ENCODE results near the gene TMEM256.

The TMEM256 gene

DNA sequence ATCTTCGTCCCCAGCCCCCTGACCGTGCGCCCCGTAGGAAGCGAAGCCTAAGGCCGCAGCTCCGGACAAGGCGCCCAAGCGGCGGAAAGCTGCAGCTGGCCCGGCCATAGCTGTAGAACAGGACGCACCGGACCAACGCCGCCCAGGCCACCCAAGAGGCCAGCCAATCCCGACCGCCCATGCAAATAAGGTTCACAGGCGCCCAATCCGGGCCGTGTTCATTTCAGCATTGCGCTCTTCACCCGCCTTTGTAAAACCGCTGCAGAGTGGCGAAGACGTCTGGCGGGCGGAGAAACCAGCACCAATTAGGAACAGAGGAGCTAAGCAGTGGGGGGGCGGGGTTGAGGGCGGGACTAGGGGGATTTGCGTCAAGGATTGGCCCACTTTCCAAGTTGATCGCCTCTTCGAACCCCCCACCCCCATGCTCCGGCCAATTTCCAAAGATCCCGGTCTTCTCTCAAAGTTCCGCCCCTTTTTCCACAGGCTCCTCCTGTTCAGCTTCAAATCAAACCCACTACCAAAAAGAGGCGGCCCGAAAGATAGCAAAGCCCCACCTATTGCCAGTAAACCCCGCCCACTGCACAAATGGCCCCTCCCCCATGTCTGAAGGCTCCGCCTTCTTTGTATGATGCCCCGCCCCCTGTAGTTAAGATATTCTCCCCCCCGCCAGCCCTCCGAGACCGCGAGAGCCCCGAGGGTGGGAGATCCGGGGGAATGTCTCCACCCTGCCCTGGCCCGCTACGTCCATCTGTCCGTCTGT lies at the start of gene TMEM256:
Gene TMEM256, minus strand, starts transcription at position 121 of the 760 bp plus-strand sequence. Its CDS starts 13 bp downstream, at position 108.
- peak; percentile 97 for DNase-seq

DNA sequence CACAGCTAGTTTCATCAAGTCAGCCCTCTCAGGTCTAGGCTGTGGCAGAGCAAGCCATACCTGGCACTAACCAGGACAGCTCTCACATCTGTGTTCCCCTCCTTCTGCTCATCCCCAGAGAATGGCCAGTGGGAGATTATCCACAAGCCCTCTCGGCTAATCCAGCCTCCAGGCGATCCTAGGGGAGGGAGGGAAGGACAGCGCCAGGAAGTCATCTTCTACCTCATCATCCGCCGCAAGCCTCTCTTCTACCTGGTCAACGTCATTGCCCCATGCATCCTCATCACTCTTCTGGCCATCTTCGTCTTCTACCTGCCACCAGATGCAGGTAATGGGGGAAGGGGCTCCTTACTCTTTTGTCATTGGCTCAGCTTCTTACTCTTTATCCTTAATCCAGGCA lies 44.6 kb upstream of the TMEM256 start:
- DNase-seq = no peak

GRCh38 chr17:7445619-7445968 lies 41.7 kb upstream of the TMEM256 start:
- DNase-seq = no peak

DNA sequence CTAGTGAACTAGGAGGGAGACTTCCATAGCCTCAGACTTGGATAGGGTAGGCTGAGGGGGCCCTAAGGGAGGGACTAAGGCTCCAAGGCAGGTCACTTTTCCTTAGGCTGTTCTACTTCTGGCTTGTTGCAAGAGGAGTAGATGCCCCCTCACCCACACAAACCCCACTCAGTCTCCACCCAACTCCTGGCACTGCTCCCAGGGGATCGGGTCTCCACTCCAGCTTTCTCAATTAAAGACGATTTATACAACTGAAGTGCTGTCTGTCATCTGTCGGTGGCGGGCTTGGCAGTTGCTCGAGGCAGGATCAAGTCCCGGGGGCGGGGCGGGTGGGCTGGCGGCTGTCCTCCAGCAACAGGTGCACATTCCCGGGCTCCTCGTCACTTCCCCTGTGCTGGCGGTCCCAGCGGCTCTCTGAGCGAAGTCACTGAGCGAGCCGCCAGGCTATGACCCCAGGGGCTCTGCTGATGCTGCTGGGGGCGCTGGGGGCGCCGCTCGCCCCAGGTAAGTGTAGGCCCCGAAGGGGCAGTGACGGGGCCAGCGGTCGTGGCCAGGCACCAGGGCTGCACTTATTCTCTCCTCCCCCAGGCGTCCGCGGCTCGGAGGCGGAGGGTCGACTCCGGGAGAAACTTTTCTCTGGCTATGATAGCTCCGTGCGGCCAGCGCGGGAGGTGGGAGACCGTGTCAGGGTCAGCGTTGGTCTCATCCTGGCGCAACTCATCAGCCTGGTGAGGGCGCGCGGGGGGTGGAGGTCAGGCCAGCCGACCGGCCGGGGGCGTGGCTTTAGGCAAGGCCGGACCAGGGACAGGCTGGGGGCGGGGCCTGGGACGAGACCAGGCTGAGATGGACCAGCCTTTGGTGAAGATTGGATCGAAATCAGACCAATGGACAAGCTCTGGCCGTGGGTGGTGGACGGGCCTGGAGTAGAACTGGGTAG lies 41.1 kb upstream of the TMEM256 start, which contains the start of gene CHRNB1:
Gene CHRNB1, plus strand, starts transcription at position 380 of the 937 bp plus-strand sequence. Its CDS starts 67 bp downstream, at position 447.
- DNase-seq = peak; percentile 51

GRCh38 chr17:7443499-7444485 lies 39.9 kb upstream of the TMEM256 start:
- DNase-seq = no peak

DNA sequence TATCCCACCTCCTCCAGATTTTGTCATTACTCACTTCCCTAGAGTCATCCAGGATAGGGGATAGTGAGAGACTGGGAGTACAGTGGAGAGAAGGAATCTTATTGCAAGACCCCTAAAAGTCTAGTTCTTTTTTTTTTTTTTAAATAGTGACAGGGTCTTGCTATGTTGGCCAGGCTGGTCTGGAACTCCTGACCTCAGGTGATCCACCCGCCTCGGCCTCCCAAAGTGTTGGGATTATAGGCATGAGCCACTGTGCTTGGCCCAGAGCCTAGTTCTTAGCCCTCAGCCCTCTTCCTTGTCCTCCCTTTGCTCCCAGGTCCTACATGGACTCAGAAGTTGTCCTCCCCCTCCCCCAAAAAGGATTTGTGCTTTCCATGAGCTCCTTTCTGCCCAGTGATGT lies 38.2 kb upstream of the TMEM256 start:
- DNase-seq = no peak

GRCh38 chr17:7441266-7441665 lies 37.4 kb upstream of the TMEM256 start:
- no peak for DNase-seq

- no peak for DNase-seq
Measured at GRCh38 chr17:7440834-7441195, 36.9 kb upstream of the TMEM256 start.

- peak; percentile 23 for DNase-seq
Measured at GRCh38 chr17:7440113-7440833, 36.4 kb upstream of the TMEM256 start.

GRCh38 chr17:7439462-7440112 lies 35.7 kb upstream of the TMEM256 start, which contains the start of gene FGF11:
Gene FGF11, plus strand, starts transcription at chr17:7439512. Its CDS starts 109 bp downstream, at chr17:7439621.
- no peak for DNase-seq

DNA sequence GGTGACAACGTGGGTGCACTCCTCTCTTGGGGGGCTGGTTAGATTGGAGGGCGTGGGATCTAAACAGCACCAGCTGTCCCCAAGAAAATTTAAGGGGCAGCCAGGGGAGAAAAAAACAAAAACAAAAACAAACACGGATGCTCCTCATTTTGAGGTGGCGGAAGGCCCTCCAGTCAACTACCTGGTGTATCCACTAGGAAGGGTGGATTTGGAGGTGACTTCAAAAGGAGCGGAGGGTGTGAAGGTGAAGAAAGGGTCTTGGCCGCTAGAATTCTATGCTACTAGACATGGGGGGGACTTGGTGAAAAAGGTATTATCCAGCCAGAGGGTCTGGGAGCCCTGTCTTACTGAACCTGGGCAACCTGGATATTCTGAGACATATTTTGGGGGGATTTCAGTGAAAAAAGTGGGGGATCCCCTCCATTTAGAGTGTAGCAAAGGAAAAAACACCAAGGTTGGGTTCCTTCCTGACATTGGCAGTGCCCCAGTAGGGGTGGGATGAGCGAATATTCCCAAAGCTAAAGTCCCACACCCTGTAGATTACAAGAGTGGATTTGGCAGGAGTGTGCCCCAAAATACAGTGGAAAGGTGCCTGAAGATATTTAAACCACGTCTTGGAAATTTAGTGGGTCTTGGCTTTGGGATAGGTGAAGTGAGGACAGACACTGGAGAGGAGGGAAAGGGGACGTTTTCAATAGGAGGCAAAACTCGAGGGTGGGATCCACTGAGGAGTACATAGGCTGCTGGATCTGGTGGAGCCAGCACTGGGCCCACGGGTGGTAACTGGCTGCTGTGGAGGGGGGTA lies 35.0 kb upstream of the TMEM256 start:
- DNase-seq = no peak

- DNase-seq = peak; percentile 68
Measured at GRCh38 chr17:7437950-7438614, 34.2 kb upstream of the TMEM256 start.

DNA sequence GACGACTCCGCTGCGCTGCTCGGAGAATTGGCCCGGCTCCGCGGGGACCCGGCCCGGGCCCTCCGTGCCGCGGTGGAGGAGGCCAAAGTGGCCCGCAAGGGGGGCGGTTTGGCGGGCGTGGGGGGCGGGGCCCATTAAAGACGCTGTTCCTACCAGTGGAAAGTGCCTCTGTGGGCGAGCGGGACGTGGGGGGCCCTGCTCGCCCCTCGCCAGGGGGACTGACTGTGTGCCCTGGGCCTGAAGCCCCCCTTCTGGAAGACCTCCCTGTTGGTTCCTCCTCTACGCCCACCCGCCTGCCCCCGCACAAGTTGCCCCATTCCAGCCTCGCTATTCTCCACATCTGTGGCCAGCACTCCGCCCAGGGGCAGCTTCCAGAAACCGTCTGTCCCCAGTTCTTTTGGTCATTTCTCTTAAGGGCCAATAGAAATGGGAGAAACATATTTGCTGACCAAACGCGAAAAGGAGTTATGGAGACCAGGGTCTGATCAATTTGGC lies 33.5 kb upstream of the TMEM256 start:
- no peak for DNase-seq

GRCh38 chr17:7436556-7437368 lies 32.9 kb upstream of the TMEM256 start:
- peak; percentile 82 for DNase-seq

GRCh38 chr17:7435676-7436555 lies 32.0 kb upstream of the TMEM256 start:
- peak; percentile 45 for DNase-seq

DNA sequence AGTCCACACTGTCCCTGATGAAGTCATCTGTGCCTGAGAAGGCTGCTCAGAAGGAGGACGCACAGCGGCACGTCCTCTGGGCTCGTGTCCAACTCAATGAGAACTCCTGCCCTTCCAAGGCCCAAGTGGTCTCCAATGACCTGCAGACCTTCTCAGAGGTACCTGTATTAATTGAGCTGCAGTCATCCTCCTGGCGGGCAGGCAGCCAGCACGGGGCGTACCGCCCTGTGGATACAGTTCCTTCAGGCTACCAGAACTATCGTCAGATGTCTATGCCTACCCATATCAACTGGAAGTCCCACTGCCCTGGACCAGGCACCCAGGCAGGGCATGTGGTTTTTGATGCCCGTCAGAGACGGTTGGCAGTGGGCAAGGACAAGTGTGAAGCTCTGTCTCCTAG lies 28.4 kb upstream of the TMEM256 start:
- DNase-seq = no peak

GRCh38 chr17:7431231-7431630 lies 27.3 kb upstream of the TMEM256 start:
- no peak for DNase-seq

GRCh38 chr17:7429722-7430121 lies 25.8 kb upstream of the TMEM256 start:
- no peak for DNase-seq

All from CD4-positive, alpha-beta T cell treated with Interferon gamma for 1 hour (primary cell).